ENCODE results near the gene FGF14.

FGF14 gene

DNA sequence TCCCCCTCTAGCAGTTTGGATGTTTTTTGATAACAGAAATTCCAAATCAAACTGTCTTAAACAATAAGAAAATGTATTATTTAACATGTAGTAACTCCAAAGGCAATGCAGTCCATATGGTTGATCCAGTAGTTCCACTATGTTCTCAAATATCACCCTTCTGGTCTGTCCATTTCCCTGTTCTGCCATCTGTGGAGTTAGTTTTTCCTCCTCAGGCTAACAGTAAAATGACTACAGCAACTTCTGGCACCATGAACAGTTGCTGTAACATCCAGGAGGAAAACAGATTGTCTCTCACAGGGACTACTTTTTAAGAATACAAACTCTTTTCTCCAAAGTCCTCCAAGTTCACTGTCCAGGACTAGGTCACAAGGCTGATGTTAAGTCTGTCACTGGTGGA lies 455.4 kb downstream of the FGF14 start:
- Histone ChIP-seq H3K9me2 (replicated peaks; ENCODE audit: insufficient read depth, low read length) (no peaks in the 10 kb centered on the region), H3K79me2 (ENCODE audit: insufficient read depth, low read length) (no peaks in the 10 kb centered on the region), H3K27ac (ENCODE audit: low read depth, low read length) (no peak overlapping the region), H2AFZ (ENCODE audit: low read depth, low read length, severe bottlenecking) (no peak overlapping the region), H3K9me3 (ENCODE audit: insufficient read depth, low read length) (no peaks in the 10 kb centered on the region), H4K20me1 (ENCODE audit: low read depth, low read length) (no peaks in the 10 kb centered on the region), H3K9ac (ENCODE audit: low read length) (no peak overlapping the region), H3F3A (ENCODE audit: insufficient read depth) (no peaks in the 10 kb centered on the region), H3K4me2 (ENCODE audit: low read depth, low read length, poor library complexity, severe bottlenecking) (no peak overlapping the region), H3K4me3 (ENCODE audit: insufficient read depth, low read length, poor library complexity, severe bottlenecking) (no peak overlapping the region), H3K27me3 (ENCODE audit: low read length) (no peaks in the 10 kb centered on the region), H3K36me3 (ENCODE audit: low read length) (no peaks in the 10 kb centered on the region)
- TF ChIP-seq CTCF (IDR thresholded peaks at IDR 0.05; ENCODE audit: insufficient read depth, low read length, poor library complexity, severe bottlenecking) = no peak
- no peak for TF ChIP-seq EZH2phosphoT487 (conservative IDR thresholded peaks at IDR 0.05; ENCODE audit: low read length)

- no peak overlapping the region for H2AFZ ChIP-seq (ENCODE audit: low read depth, low read length, severe bottlenecking)
- no peaks in the 10 kb centered on the region for H3K9me2 ChIP-seq (replicated peaks; ENCODE audit: insufficient read depth, low read length)
- H3K36me3 ChIP-seq (ENCODE audit: low read length) = no peaks in the 10 kb centered on the region
- H3K4me3 ChIP-seq (ENCODE audit: insufficient read depth, low read length, poor library complexity, severe bottlenecking) = no peak overlapping the region
- TF ChIP-seq CTCF (IDR thresholded peaks at IDR 0.05; ENCODE audit: insufficient read depth, low read length, poor library complexity, severe bottlenecking) = no peak
- no peak for TF ChIP-seq EZH2phosphoT487 (conservative IDR thresholded peaks at IDR 0.05; ENCODE audit: low read length)
- no peaks in the 10 kb centered on the region for H3K9me3 ChIP-seq (ENCODE audit: insufficient read depth, low read length)
- H3K4me2 ChIP-seq (ENCODE audit: low read depth, low read length, poor library complexity, severe bottlenecking) = no peak overlapping the region
- H3F3A ChIP-seq (ENCODE audit: insufficient read depth) = no peaks in the 10 kb centered on the region
- no peak overlapping the region for H3K27ac ChIP-seq (ENCODE audit: low read depth, low read length)
- no peaks in the 10 kb centered on the region for H3K27me3 ChIP-seq (ENCODE audit: low read length)
- no peaks in the 10 kb centered on the region for H4K20me1 ChIP-seq (ENCODE audit: low read depth, low read length)
- H3K79me2 ChIP-seq (ENCODE audit: insufficient read depth, low read length) = no peaks in the 10 kb centered on the region
- H3K9ac ChIP-seq (ENCODE audit: low read length) = no peak overlapping the region
Measured at GRCh38 chr13:101945435-101945834, 456.4 kb downstream of the FGF14 start.

GRCh38 chr13:101944521-101944920 lies 457.3 kb downstream of the FGF14 start:
- H2AFZ ChIP-seq (ENCODE audit: low read depth, low read length, severe bottlenecking) = no peak overlapping the region
- H3K4me3 ChIP-seq (ENCODE audit: insufficient read depth, low read length, poor library complexity, severe bottlenecking) = no peak overlapping the region
- no peaks in the 10 kb centered on the region for H4K20me1 ChIP-seq (ENCODE audit: low read depth, low read length)
- H3K9me3 ChIP-seq (ENCODE audit: insufficient read depth, low read length) = no peaks in the 10 kb centered on the region
- H3F3A ChIP-seq (ENCODE audit: insufficient read depth) = no peaks in the 10 kb centered on the region
- no peak overlapping the region for H3K9ac ChIP-seq (ENCODE audit: low read length)
- H3K36me3 ChIP-seq (ENCODE audit: low read length) = no peaks in the 10 kb centered on the region
- TF ChIP-seq EZH2phosphoT487 (conservative IDR thresholded peaks at IDR 0.05; ENCODE audit: low read length) (no peak), CTCF (IDR thresholded peaks at IDR 0.05; ENCODE audit: insufficient read depth, low read length, poor library complexity, severe bottlenecking) (no peak)
- no peak overlapping the region for H3K4me2 ChIP-seq (ENCODE audit: low read depth, low read length, poor library complexity, severe bottlenecking)
- H3K27ac ChIP-seq (ENCODE audit: low read depth, low read length) = no peak overlapping the region
- no peaks in the 10 kb centered on the region for H3K27me3 ChIP-seq (ENCODE audit: low read length)
- H3K9me2 ChIP-seq (replicated peaks; ENCODE audit: insufficient read depth, low read length) = no peaks in the 10 kb centered on the region
- H3K79me2 ChIP-seq (ENCODE audit: insufficient read depth, low read length) = no peaks in the 10 kb centered on the region
